Measurements from ENCODE around the gene COL26A1.

DNA sequence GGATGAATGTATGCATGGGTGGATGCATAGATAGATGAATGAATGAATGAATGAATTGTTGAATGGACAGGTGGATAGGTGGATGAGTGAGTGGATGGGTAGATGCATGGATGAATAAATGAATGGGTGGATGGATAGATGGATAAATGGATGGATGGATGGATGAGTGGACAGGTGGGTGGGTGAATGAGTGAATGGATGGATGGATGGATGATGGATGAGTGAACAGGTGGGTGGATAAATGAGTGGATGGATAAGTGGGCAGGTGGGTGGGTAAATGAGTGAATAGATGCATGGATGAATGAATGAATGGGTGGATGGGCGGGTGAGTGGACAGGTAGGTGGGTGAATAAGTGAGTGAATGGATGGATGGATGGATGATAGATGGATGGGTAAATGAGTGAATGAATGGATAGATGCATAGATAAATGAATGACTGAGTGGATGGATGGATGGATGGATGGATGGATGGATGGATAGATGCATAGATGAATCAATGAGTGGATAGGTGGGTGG is 193.8 kb downstream of the COL26A1 start:
- TF ChIP-seq, protein P1, sequence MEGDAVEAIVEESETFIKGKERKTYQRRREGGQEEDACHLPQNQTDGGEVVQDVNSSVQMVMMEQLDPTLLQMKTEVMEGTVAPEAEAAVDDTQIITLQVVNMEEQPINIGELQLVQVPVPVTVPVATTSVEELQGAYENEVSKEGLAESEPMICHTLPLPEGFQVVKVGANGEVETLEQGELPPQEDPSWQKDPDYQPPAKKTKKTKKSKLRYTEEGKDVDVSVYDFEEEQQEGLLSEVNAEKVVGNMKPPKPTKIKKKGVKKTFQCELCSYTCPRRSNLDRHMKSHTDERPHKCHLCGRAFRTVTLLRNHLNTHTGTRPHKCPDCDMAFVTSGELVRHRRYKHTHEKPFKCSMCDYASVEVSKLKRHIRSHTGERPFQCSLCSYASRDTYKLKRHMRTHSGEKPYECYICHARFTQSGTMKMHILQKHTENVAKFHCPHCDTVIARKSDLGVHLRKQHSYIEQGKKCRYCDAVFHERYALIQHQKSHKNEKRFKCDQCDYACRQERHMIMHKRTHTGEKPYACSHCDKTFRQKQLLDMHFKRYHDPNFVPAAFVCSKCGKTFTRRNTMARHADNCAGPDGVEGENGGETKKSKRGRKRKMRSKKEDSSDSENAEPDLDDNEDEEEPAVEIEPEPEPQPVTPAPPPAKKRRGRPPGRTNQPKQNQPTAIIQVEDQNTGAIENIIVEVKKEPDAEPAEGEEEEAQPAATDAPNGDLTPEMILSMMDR (conservative IDR thresholded peaks at IDR 0.05; ENCODE audit: low read depth, low read length), result no peak
- TF ChIP-seq EZH2 (IDR thresholded peaks at IDR 0.05; ENCODE audit: borderline replicate concordance, low read depth, low read length, poor library complexity, severe bottlenecking), result no peak

All from A673 (cell line).